Ishikawa (cell line): ENCODE measurements around the gene ASPSCR1.

ENCODE experiments used
- CEBPB ChIP-seq: IDR thresholded peaks from 2 replicates; pipeline ENCODE4 v1.6.1; 2012
- CREB1 ChIP-seq: IDR thresholded peaks from 2 replicates; pipeline ENCODE4 v1.6.1; 2012; ENCODE audit warnings: low read depth
- EGR1 ChIP-seq: IDR thresholded peaks from 2 replicates; pipeline ENCODE4 v1.6.1; 2012
- EP300 ChIP-seq: IDR thresholded peaks from 2 replicates; pipeline ENCODE4 v1.6.1; 2012; ENCODE audit warnings: borderline replicate concordance
- FOXM1 ChIP-seq: IDR thresholded peaks from 2 replicates; pipeline ENCODE4 v1.6.1; 2012; ENCODE audit warnings: low read depth, borderline replicate concordance
- NFIC ChIP-seq: IDR thresholded peaks from 2 replicates; pipeline ENCODE4 v1.6.1; 2012
- RAD21 ChIP-seq: IDR thresholded peaks from 2 replicates; pipeline ENCODE4 v1.6.1; 2012; ENCODE audit warnings: low read depth
- TAF1 ChIP-seq: IDR thresholded peaks from 2 replicates; pipeline ENCODE4 v1.6.1; 2012; ENCODE audit warnings: low read depth, mild to moderate bottlenecking
- TCF12 ChIP-seq: IDR thresholded peaks from 2 replicates; pipeline ENCODE4 v1.6.1; 2012; ENCODE audit warnings: low read depth
- TEAD4 ChIP-seq: IDR thresholded peaks from 2 replicates; pipeline ENCODE4 v1.6.1; 2012
- YY1 ChIP-seq: IDR thresholded peaks from 2 replicates; pipeline ENCODE4 v1.6.1; 2012; ENCODE audit warnings: low read depth
- ZBTB7A ChIP-seq: IDR thresholded peaks from 2 replicates; pipeline ENCODE4 v1.6.1; 2012; ENCODE audit warnings: low read depth
- TF ChIP-seq, protein P1 (sequence below): IDR thresholded peaks from 2 replicates; pipeline ENCODE4 v1.6.1; 2012
- TF ChIP-seq, protein P2 (sequence below): IDR thresholded peaks from 2 replicates; pipeline ENCODE4 v1.6.1; 2012
- TF ChIP-seq, protein P3 (sequence below): IDR thresholded peaks from 2 replicates; pipeline ENCODE4 v1.6.1; 2012; ENCODE audit warnings: low read depth, mild to moderate bottlenecking

Gene ASPSCR1

DNA sequence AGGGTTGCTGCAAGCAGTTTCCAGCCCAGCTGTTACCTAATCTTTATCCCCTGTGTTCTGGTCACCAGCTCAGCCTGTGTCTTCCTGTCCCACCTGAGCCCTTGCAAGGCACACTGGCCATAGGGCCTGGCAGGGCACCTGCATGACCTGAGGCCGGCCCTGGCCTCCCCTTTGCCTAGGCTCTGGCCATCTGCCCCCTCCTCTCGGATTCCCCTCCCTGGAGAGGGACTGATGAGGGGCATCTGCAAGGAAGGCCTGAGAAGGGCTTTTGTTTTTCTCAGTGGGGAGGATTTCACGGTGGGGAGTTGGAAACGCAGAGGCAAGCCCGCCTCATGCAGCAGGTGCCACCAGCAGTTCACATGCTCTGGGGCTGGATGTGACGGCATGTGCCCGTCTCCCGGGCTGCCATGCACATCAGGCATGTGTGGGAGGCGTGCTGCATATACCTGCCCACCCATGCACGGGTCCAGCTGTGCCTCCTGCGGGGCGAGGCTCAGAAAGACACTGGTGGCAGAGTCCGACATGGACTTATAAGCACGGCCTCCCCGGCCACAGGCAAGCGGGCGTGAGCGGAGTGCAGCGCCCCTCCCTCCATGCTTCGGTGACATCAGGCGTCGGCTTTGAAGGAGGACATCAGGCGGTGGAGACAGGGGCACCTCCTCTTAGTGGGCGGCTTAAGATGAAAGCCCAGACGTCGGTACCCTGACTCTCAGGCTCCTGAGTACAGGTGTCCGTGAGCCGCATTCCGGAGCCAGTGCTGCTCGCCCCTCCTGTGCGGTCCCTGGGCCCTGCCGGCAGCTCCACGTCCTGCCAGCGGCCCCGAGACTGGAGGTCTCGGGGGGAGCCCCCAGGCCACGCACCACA is 16.5 kb downstream of the ASPSCR1 start:
- no peak for TF ChIP-seq RAD21
- TF ChIP-seq CREB1, result no peak
- no peak for TF ChIP-seq CEBPB
- TF ChIP-seq ZBTB7A, result no peak
- TF ChIP-seq EP300, result no peak
- no peak for TF ChIP-seq TCF12
- no peak for TF ChIP-seq TEAD4
- no peak for TF ChIP-seq NFIC
- no peak for TF ChIP-seq EGR1
- TF ChIP-seq FOXM1, result no peak
- TF ChIP-seq, protein P1, sequence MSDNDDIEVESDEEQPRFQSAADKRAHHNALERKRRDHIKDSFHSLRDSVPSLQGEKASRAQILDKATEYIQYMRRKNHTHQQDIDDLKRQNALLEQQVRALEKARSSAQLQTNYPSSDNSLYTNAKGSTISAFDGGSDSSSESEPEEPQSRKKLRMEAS, result no peak
- TF ChIP-seq TAF1, result no peak
- TF ChIP-seq, protein P2, sequence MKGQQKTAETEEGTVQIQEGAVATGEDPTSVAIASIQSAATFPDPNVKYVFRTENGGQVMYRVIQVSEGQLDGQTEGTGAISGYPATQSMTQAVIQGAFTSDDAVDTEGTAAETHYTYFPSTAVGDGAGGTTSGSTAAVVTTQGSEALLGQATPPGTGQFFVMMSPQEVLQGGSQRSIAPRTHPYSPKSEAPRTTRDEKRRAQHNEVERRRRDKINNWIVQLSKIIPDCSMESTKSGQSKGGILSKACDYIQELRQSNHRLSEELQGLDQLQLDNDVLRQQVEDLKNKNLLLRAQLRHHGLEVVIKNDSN, result no peak
- TF ChIP-seq YY1, result no peak
- TF ChIP-seq, protein P3, sequence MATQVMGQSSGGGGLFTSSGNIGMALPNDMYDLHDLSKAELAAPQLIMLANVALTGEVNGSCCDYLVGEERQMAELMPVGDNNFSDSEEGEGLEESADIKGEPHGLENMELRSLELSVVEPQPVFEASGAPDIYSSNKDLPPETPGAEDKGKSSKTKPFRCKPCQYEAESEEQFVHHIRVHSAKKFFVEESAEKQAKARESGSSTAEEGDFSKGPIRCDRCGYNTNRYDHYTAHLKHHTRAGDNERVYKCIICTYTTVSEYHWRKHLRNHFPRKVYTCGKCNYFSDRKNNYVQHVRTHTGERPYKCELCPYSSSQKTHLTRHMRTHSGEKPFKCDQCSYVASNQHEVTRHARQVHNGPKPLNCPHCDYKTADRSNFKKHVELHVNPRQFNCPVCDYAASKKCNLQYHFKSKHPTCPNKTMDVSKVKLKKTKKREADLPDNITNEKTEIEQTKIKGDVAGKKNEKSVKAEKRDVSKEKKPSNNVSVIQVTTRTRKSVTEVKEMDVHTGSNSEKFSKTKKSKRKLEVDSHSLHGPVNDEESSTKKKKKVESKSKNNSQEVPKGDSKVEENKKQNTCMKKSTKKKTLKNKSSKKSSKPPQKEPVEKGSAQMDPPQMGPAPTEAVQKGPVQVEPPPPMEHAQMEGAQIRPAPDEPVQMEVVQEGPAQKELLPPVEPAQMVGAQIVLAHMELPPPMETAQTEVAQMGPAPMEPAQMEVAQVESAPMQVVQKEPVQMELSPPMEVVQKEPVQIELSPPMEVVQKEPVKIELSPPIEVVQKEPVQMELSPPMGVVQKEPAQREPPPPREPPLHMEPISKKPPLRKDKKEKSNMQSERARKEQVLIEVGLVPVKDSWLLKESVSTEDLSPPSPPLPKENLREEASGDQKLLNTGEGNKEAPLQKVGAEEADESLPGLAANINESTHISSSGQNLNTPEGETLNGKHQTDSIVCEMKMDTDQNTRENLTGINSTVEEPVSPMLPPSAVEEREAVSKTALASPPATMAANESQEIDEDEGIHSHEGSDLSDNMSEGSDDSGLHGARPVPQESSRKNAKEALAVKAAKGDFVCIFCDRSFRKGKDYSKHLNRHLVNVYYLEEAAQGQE, result no peak

DNA sequence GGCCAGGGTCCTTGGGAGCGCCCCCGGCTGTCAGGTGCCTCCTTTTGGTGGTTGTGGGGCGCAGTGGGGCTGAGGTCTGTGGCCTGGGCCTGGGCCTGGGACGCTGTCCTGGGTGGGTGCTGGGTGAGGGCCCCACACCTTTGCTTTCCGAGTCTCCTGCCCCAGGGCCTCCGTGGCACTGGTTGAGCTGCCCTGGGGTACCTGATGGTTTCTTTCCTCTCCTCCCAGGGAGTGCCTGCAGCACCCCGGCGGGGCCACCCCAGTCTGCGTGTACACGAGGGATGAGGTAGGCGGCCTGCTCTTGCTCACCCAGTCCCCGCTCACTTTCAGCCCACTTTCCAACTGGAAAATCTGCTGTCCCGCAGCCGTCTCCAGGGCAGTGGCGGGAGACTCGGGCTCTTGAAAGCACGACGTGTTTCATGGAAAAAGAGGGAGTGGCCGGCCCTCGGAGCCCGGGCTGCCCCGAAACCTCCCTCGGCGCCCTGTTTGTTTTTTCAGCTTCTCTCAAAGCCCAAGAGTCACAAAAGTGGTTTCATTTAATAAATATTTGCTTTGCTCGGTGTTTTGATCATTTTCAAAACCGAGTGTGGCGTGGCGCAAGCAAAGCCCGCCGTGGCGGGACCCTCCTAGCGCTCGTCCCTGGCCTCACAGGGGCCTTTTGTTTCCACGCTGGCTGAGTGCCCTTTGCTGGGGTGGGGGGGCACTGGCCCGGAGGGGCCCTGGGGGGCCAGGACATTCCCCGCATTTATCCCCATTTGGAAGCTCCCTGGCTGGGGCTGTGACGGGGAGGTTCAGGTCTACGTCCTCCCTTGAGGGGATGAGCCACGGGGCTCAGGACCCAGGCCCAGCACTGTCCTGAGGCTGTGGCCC is 17.4 kb downstream of the ASPSCR1 start:
- TF ChIP-seq, protein P1, result no peak

DNA sequence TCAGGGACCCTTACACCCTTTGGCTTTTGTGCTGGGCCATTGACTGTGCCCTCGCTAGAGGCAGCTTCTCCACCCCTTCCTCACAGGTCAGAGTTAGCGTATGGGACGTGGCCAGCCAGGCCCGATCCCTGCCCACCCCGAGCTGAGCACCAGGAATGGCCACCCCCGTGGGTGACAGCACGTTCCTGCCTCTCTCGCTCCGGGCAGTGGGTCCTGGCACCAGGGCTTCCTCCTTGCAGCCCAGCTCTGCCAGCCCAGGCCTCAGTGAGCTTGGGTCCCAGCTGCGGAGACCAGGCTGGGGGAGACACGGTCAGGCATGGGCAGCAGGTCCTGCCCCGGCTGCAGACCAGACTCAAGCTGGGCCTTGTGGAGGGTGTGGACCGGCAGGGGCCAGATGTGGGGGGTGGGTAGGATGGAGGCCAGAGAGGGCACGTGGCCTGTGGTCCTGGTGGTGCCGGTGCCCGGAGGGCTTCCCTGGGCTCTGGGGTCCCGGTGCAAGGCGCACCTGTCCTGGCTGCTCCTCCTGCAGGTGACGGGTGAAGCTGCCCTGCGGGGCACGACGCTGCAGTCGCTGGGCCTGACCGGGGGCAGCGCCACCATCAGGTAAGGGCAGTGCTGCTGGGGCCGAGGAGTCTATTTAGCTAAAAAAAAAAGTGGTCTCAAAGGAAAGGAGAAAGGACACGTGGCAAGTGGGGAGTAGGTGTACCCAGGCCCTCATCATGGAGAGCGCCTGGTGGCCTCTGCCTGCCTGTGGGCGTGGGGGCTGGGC is 18.2 kb downstream of the ASPSCR1 start:
- TF ChIP-seq, protein P3, result no peak
- TF ChIP-seq TAF1, result no peak
- no peak for TF ChIP-seq EP300
- no peak for TF ChIP-seq NFIC
- TF ChIP-seq, protein P2, result no peak

DNA sequence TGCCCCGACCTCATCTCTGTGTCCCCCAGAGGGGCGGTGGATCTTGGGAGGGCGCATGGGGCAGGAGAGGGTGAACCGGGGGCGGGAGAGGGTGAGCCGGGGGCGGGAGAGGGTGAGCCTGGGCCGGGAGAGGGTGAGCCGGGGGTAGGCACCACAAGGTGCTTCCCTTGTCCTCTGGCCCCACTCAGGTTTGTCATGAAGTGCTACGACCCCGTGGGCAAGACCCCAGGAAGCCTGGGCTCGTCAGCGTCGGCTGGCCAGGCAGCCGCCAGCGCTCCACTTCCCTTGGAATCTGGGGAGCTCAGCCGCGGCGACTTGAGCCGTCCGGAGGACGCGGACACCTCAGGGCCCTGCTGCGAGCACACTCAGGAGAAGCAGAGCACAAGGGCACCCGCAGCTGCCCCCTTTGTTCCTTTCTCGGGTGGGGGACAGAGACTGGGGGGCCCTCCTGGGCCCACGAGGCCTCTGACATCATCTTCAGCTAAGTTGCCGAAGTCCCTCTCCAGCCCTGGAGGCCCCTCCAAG is 18.9 kb downstream of the ASPSCR1 start:
- no peak for TF ChIP-seq EGR1
- no peak for TF ChIP-seq EP300

DNA sequence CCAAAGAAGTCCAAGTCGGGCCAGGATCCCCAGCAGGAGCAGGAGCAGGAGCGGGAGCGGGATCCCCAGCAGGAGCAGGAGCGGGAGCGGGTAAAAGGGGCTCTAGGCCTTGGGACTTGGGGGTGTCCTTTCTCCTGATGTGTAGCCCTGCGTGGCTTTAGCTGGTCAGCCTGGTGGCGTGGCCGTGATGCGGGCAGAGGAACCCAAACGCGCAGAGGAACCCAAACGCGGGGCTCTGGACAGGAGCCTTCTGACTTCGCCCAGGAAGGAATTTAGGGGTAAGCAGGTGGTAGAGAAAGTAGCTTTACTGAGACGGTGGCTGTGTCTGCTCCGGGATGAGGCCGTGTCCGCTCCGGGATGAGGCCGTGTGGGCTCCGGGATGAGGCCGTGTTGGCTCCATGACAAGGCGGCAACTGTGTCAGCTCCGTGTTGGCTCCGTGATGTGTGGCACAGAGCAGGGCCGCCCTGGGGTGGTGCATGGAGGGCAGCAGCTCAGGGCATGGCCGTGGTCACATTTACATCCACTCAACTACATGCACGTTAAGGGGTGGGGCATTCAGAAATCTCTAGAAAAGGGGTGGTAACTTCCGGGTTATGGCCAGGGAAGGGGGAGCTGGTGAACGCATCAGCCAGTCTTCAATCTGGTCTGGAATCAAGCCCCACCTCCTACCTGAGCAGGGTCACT is 19.5 kb downstream of the ASPSCR1 start:
- no peak for TF ChIP-seq ZBTB7A
- no peak for TF ChIP-seq YY1
- no peak for TF ChIP-seq EP300
- no peak for TF ChIP-seq CREB1
- TF ChIP-seq, protein P3, result no peak
